Endodermal cell (in vitro differentiated cells): Measurements from ENCODE around the gene MUCL3. TPM values are rescaled to one million over a fixed set of nuclear protein-coding genes. Genes with fewer than 3 reads are reported as not detected.

Experiments
- DNase-seq: peaks from one replicate; pipeline ENCODE4 v3.0.0-alpha.2; 2017
- H3K27ac ChIP-seq: 2 replicates; pipeline ENCODE4 v1.5.1; 2013; ENCODE audit warnings: mild to moderate bottlenecking, low read depth, low read length, moderate library complexity
- H3K27me3 ChIP-seq: 2 replicates; pipeline ENCODE4 v1.6.1; 2013; ENCODE audit warnings: mild to moderate bottlenecking, low read length, moderate library complexity; ENCODE audit not compliant: insufficient read depth, control insufficient read depth, poor library complexity, severe bottlenecking
- H3K36me3 ChIP-seq: 2 replicates; pipeline ENCODE4 v1.7.0; 2013; ENCODE audit warnings: mild to moderate bottlenecking, low read length, moderate library complexity; ENCODE audit not compliant: control insufficient read depth, insufficient read depth
- H3K4me1 ChIP-seq: one replicate; pipeline ENCODE4 v1.7.0; 2013; ENCODE audit warnings: low read length; ENCODE audit not compliant: control insufficient read depth, insufficient read depth
- H3K4me3 ChIP-seq: 2 replicates; pipeline ENCODE4 v1.5.1; 2013; ENCODE audit warnings: mild to moderate bottlenecking, low read length, moderate library complexity
- H3K9ac ChIP-seq: 2 replicates; pipeline ENCODE4 v1.6.1; 2013; ENCODE audit warnings: mild to moderate bottlenecking, low read length, moderate library complexity; ENCODE audit not compliant: poor library complexity, severe bottlenecking; ENCODE audit errors: extremely low read depth
- H3K9me3 ChIP-seq: 2 replicates; pipeline ENCODE4 v1.6.1; 2013; ENCODE audit warnings: mild to moderate bottlenecking, low read length, moderate library complexity; ENCODE audit not compliant: control insufficient read depth
- H3K27ac Mint-ChIP-seq: 2 replicates; pipeline ENCODE4 v1.8.0; 2020; ENCODE audit warnings: mixed read lengths
- H3K27me3 Mint-ChIP-seq: 2 replicates; pipeline ENCODE4 v1.8.0; 2021; ENCODE audit warnings: mild to moderate bottlenecking, mixed read lengths; ENCODE audit not compliant: insufficient read depth
- H3K36me3 Mint-ChIP-seq: 2 replicates; pipeline ENCODE4 v1.8.0; 2020; ENCODE audit warnings: low read depth, mixed read lengths
- H3K4me1 Mint-ChIP-seq: 2 replicates; pipeline ENCODE4 v1.8.0; 2020; ENCODE audit warnings: mixed read lengths
- H3K4me3 Mint-ChIP-seq: 2 replicates; pipeline ENCODE4 v1.8.0; 2020; ENCODE audit warnings: mild to moderate bottlenecking, moderate library complexity, mixed read lengths
- H3K9me3 Mint-ChIP-seq: 2 replicates; pipeline ENCODE4 v1.8.0; 2020; ENCODE audit warnings: mild to moderate bottlenecking, mixed read lengths
- CTCF ChIP-seq: fragments of 200-600 bp; sonication (generic); conservative IDR thresholded peaks from 2 replicates; pipeline ENCODE4 v1.5.0; 2021; ENCODE audit warnings: antibody characterized with exemption, mild to moderate bottlenecking
- WGBS, 2 experiments: methylation state at CpG; one replicate each; pipeline versions ENCODE4 v1.1.5 to v1.1.7; 2013; ENCODE audit warnings: missing lambda C conversion rate in 2 of 2, mixed read lengths in 1 of 2; ENCODE audit not compliant: insufficient coverage in 1 of 2, insufficient read length in 1 of 2; 5-methylcytosine and 5-hydroxymethylcytosine counted together
- total RNA-seq, 2 donors: library from RNA; stranded (reverse); fragmentation: NEBNext Ultra II Directional in 1 of 2; extraction: Animal tissue kit (Norgen Biotek cat#: 25700) in 1 of 2; gene quantifications; 2 replicates in 1 of 2; 3 replicates in 1 of 2; pipeline ENCODE4 v1.2.1, GENCODE V29; 2021

Gene MUCL3
- total RNA-seq, 2 donors from 2014 or later, result 0.18 TPM

GRCh38 chr6:30947231-30947630 lies 6.5 kb downstream of the MUCL3 start:
- no peaks in the 10 kb centered on the region for H3K36me3 ChIP-seq
- no peaks in the 10 kb centered on the region for H3K36me3 Mint-ChIP-seq
- 91 to 96% methylated on average over 4 of the region's 4 CpGs for WGBS, 2 experiments
- H3K4me3 Mint-ChIP-seq, result no peak overlapping the region
- no peak for DNase-seq
- H3K27me3 Mint-ChIP-seq, result peaks cover 32% of the 10 kb centered on the region
- no peak overlapping the region for H3K27ac Mint-ChIP-seq
- H3K9me3 Mint-ChIP-seq, result peaks cover 2% of the 10 kb centered on the region
- H3K9ac ChIP-seq, result no peak overlapping the region
- no peak for TF ChIP-seq CTCF
- no peaks in the 10 kb centered on the region for H3K4me1 ChIP-seq
- H3K27me3 ChIP-seq, result peaks cover 5% of the 10 kb centered on the region
- H3K4me3 ChIP-seq, result no peak overlapping the region
- H3K27ac ChIP-seq, result no peak overlapping the region
- no peaks in the 10 kb centered on the region for H3K9me3 ChIP-seq
- H3K4me1 Mint-ChIP-seq, result peaks cover 18% of the 10 kb centered on the region

GRCh38 chr6:30948811-30949210 lies 8.0 kb downstream of the MUCL3 start:
- TF ChIP-seq CTCF, result no peak
- no peak overlapping the region for H3K4me3 Mint-ChIP-seq
- peaks cover 46% of the 10 kb centered on the region for H3K27me3 Mint-ChIP-seq
- Histone ChIP-seq H3K36me3 (no peaks in the 10 kb centered on the region), H3K27me3 (peaks cover 16% of the 10 kb centered on the region), H3K4me3 (no peak overlapping the region), H3K9me3 (no peaks in the 10 kb centered on the region), H3K9ac (no peak overlapping the region), H3K27ac (no peak overlapping the region), H3K4me1 (no peaks in the 10 kb centered on the region)
- 93 to 96% methylated on average over 2 to 6 of the region's 6 CpGs for WGBS, 2 experiments
- peaks cover 13% of the 10 kb centered on the region for H3K4me1 Mint-ChIP-seq
- H3K9me3 Mint-ChIP-seq, result peaks cover 2% of the 10 kb centered on the region
- DNase-seq, result no peak
- no peak overlapping the region for H3K27ac Mint-ChIP-seq
- H3K36me3 Mint-ChIP-seq, result no peaks in the 10 kb centered on the region

- Mint-ChIP-seq H3K36me3 (no peaks in the 10 kb centered on the region), H3K4me3 (no peak overlapping the region), H3K27me3 (peaks cover 71% of the 10 kb centered on the region), H3K9me3 (peaks cover 2% of the 10 kb centered on the region), H3K27ac (no peak overlapping the region), H3K4me1 (peaks cover 22% of the 10 kb centered on the region)
- H3K4me1 ChIP-seq, result no peaks in the 10 kb centered on the region
- no peak for DNase-seq
- H3K36me3 ChIP-seq, result no peaks in the 10 kb centered on the region
- TF ChIP-seq CTCF, result no peak
- 89 to 90% methylated on average over 1 to 5 of the region's 5 CpGs for WGBS, 2 experiments
- no peak overlapping the region for H3K9ac ChIP-seq
- H3K9me3 ChIP-seq, result no peaks in the 10 kb centered on the region
- no peak overlapping the region for H3K27ac ChIP-seq
- no peak overlapping the region for H3K4me3 ChIP-seq
- H3K27me3 ChIP-seq, result peaks cover 25% of the 10 kb centered on the region
Measured at GRCh38 chr6:30951907-30952469, 11.2 kb downstream of the MUCL3 start.
